HEK293T (cell line): ENCODE data around the gene C9orf152.

Source experiments
- CTCF ChIA-PET: fragments of 350-600 bp; formaldehyde crosslinking; extraction: SDS; loops from one replicate; lab custom pipeline; 2021; ENCODE audit warnings: antibody characterized with exemption, inconsistent platforms; lab: Yijun Ruan, JAX
- POLR2A ChIA-PET: fragments of 350-600 bp; formaldehyde crosslinking; extraction: SDS; loops from one replicate; lab custom pipeline; 2020; ENCODE audit warnings: antibody characterized with exemption, inconsistent platforms; lab: Yijun Ruan, JAX
- DNase-seq: peaks from one replicate; pipeline ENCODE4 v3.0.0; 2012; ENCODE audit warnings: mixed read lengths; ENCODE audit errors: extremely low spot score
- ARNT ChIP-seq: fragments of 450-650 bp; IDR thresholded peaks from 2 replicates; pipeline ENCODE4 v1.6.1; 2017; ENCODE audit warnings: mild to moderate bottlenecking
- BHLHE40 ChIP-seq: fragments of 450-650 bp; IDR thresholded peaks from 2 replicates; pipeline ENCODE4 v1.6.1; 2016; ENCODE audit warnings: mild to moderate bottlenecking, moderate library complexity, borderline replicate concordance
- CTBP1 ChIP-seq: fragments of 450-650 bp; IDR thresholded peaks from 2 replicates; pipeline ENCODE4 v1.6.1; 2016; ENCODE audit warnings: borderline replicate concordance
- ELF4 ChIP-seq: fragments of 450-650 bp; IDR thresholded peaks from 2 replicates; pipeline ENCODE4 v1.6.1; 2017; ENCODE audit warnings: antibody characterized with exemption
- FOXA1 ChIP-seq: fragments of 450-650 bp; IDR thresholded peaks from 2 replicates; pipeline ENCODE4 v1.6.1; 2016; ENCODE audit warnings: mild to moderate bottlenecking
- FOXK2 ChIP-seq: fragments of 450-650 bp; IDR thresholded peaks from 2 replicates; pipeline ENCODE4 v1.6.1; 2016; ENCODE audit warnings: mild to moderate bottlenecking
- FOXM1 ChIP-seq: fragments of 450-650 bp; IDR thresholded peaks from 2 replicates; pipeline ENCODE4 v1.6.1; 2017; ENCODE audit warnings: mild to moderate bottlenecking, borderline replicate concordance
- HDGF ChIP-seq: fragments of 450-650 bp; IDR thresholded peaks from 2 replicates; pipeline ENCODE4 v1.6.1; 2017; ENCODE audit warnings: antibody characterized with exemption, borderline replicate concordance
- L3MBTL2 ChIP-seq: fragments of 450-650 bp; conservative IDR thresholded peaks from 2 replicates; pipeline ENCODE4 v1.6.1; 2016; ENCODE audit warnings: mild to moderate bottlenecking
- LEF1 ChIP-seq: fragments of 450-650 bp; IDR thresholded peaks from 2 replicates; pipeline ENCODE4 v1.6.1; 2017; ENCODE audit warnings: mild to moderate bottlenecking, borderline replicate concordance
- NFRKB ChIP-seq: fragments of 450-650 bp; IDR thresholded peaks from 2 replicates; pipeline ENCODE4 v1.6.1; 2016; ENCODE audit warnings: mild to moderate bottlenecking, moderate library complexity
- PKNOX1 ChIP-seq: fragments of 450-650 bp; IDR thresholded peaks from 2 replicates; pipeline ENCODE4 v1.6.1; 2016
- SP1 ChIP-seq: fragments of 450-650 bp; IDR thresholded peaks from 2 replicates; pipeline ENCODE4 v1.6.1; 2017
- SUZ12 ChIP-seq: fragments of 450-650 bp; IDR thresholded peaks from 2 replicates; pipeline ENCODE4 v1.6.1; 2016; ENCODE audit warnings: mild to moderate bottlenecking
- TARDBP ChIP-seq: fragments of 450-650 bp; IDR thresholded peaks from 2 replicates; pipeline ENCODE4 v1.6.1; 2016
- ZNF384 ChIP-seq: fragments of 450-650 bp; IDR thresholded peaks from 2 replicates; pipeline ENCODE4 v1.6.1; 2016

C9orf152 gene

DNA sequence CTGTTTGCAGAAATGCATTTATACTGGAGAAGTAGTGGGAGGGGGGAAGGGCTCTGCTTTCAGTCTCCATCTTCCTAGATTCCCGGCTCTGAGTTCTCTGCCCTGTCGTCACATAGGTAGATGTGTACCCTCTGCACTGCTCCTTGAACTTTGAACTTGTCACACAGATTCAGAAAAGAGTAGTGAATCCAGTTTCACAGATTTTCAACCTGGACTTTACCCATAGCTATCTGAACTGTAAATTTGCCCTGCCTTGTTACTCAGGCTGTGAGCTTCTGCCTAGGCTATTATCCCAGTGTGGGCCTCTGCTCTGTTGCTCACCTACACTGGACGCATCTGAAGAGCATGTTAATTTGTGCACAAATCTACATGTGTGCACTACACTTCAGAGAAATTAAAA, 12.8 kb upstream of the C9orf152 start:
- CTCF ChIA-PET = interaction anchor here (0.7 kb wide), 1 partner anchor 207 kb away, joined by 3 read pairs; no protein-coding TSS in a partner anchor
- TF ChIP-seq PKNOX1 (no peak), SP1 (no peak), FOXA1 (no peak), LEF1 (no peak), TARDBP (no peak), L3MBTL2 (no peak), FOXK2 (no peak), SUZ12 (no peak), BHLHE40 (no peak), ZNF384 (no peak), CTBP1 (no peak), FOXM1 (no peak)
- POLR2A ChIA-PET = no interaction called here
- DNase-seq = no peak

- ChIA-PET POLR2A (interaction anchor here (1.2 kb wide), 1 partner anchor 39 kb away, joined by 3 read pairs; the partner anchor contains the start of gene TXN), CTCF (interaction anchor here (0.6 to 2.6 kb wide), 6 partner anchors 11 to 314 kb away, joined by 3 to 12 read pairs (median 3); no protein-coding TSS in a partner anchor)
Observed at GRCh38 chr9:110217656-110218099, 9.7 kb upstream of the C9orf152 start.

GRCh38 chr9:110214586-110215355, 6.8 kb upstream of the C9orf152 start:
- POLR2A ChIA-PET = interaction anchor here (1.3 kb wide), 1 partner anchor 32 kb away, joined by 3 read pairs; no protein-coding TSS in a partner anchor
- CTCF ChIA-PET = interaction anchor here (1.5 kb wide), 1 partner anchor 31 kb away, joined by 5 read pairs; no protein-coding TSS in a partner anchor
- TF ChIP-seq FOXM1 = no peak
- no peak for TF ChIP-seq HDGF
- TF ChIP-seq ZNF384 = no peak
- TF ChIP-seq FOXK2 = no peak
- no peak for TF ChIP-seq ELF4
- TF ChIP-seq CTBP1 = no peak
- no peak for TF ChIP-seq SUZ12
- no peak for TF ChIP-seq ARNT
- no peak for TF ChIP-seq TARDBP
- no peak for TF ChIP-seq FOXA1
- no peak for TF ChIP-seq NFRKB
- TF ChIP-seq PKNOX1 = no peak
- no peak for TF ChIP-seq LEF1
- no peak for TF ChIP-seq L3MBTL2
- no peak for TF ChIP-seq SP1
- no peak for TF ChIP-seq BHLHE40
- no peak for DNase-seq

More at GRCh38 chr9:110217656-110218099, 9.7 kb upstream of the C9orf152 start:
- TF ChIP-seq FOXA1 = no peak
- TF ChIP-seq ZNF384 = no peak
- TF ChIP-seq ELF4 = no peak
- no peak for TF ChIP-seq BHLHE40
- no peak for DNase-seq

DNA sequence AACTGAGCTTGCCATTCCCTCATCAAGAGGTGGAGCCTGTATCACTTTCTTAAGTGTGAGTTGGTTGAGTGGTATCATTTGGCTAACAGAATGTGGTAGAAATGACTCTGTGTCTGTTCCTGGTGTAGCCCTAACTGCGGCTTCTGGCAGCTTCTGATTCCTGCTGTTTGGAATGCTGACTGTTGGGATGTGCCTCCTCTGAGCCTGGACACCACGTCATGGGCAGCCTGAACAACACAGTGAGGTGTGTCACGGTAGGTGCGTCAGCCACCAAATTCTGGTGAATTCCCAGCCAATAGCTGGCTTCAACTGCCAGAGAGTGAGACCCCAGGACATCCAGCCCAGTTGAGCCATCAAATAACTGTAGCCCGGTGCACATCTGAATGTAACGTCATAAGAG, 6.1 kb upstream of the C9orf152 start:
- TF ChIP-seq ARNT (no peak), SUZ12 (no peak), SP1 (no peak), HDGF (no peak), ELF4 (no peak), NFRKB (no peak), CTBP1 (no peak), BHLHE40 (no peak), L3MBTL2 (no peak), PKNOX1 (no peak), ZNF384 (no peak)
- POLR2A ChIA-PET = interaction anchor here (1.3 kb wide), 1 partner anchor 31 kb away, joined by 3 read pairs; no protein-coding TSS in a partner anchor
- DNase-seq = no peak
- CTCF ChIA-PET = interaction anchor here (1.5 kb wide), 1 partner anchor 31 kb away, joined by 5 read pairs; no protein-coding TSS in a partner anchor

GRCh38 chr9:110213413-110214044, 5.6 kb upstream of the C9orf152 start:
- DNase-seq = no peak
- ChIA-PET POLR2A (interaction anchor here (1.3 kb wide), 1 partner anchor 30 kb away, joined by 3 read pairs; no protein-coding TSS in a partner anchor), CTCF (interaction anchor here (1.5 kb wide), 1 partner anchor 30 kb away, joined by 5 read pairs; no protein-coding TSS in a partner anchor)
- no peak for TF ChIP-seq FOXA1
- no peak for TF ChIP-seq ARNT
- no peak for TF ChIP-seq HDGF
- no peak for TF ChIP-seq SP1
- TF ChIP-seq LEF1 = no peak
- TF ChIP-seq FOXM1 = no peak
- no peak for TF ChIP-seq FOXK2
- TF ChIP-seq ELF4 = no peak
- TF ChIP-seq ZNF384 = no peak
- TF ChIP-seq PKNOX1 = no peak
- TF ChIP-seq SUZ12 = no peak
- TF ChIP-seq L3MBTL2 = no peak
- TF ChIP-seq TARDBP = no peak
- TF ChIP-seq CTBP1 = no peak
- no peak for TF ChIP-seq NFRKB
- no peak for TF ChIP-seq BHLHE40
